HG02798 (cell line): ENCODE data around the gene RC3H2.

Source experiments
- ATAC-seq: cut with Tn5 transposase; IDR thresholded peaks from one replicate; pipeline ENCODE4 v1.9.1; 2021; ENCODE audit warnings: mild to moderate bottlenecking; ENCODE audit not compliant: unreplicated experiment, poor library complexity

RC3H2 gene

DNA sequence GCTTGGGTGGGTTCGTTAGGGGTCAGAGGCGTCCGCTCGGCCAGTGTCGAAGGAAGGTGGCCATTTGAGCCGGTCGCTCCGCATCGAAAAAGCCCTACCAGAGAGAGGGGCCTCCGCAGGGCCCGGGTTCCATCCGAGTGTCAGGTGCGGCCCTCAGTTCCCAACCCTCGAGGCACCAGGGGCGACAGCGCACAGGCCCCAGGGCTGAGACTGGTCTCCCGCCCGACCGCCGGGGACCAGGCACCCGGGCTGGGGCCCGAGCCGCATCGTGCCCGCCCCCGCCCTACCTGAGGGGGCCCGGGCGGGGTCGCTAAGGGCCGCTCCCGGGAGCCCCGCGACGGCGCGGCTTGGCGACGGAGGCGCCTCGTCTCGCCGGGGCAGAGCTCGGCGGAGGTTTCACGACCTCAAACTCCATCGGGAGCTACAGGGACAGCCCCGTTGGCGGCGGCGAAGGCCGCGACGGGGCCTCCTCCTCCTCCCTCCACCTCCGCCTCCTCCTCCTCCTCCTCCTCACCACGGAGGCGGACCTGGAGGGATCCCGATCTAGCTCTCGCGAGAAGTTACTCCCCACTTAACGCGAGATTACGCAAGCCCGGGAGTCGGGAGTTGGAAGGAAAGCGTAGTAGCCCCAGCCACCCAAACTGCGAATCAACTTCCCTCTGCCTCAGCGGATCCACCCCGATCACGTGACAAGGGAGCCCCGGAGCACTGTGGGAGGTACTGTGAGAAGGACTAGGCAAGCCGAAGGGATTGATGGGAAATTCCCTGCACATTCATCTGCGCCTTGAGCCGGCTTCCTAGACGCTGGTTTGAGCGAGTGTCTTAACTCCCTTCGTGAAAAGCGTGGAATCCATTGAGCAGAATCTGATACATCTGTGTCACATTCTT lies at the start of gene RC3H2:
Gene RC3H2, minus strand, starts transcription at position 537 of the 888 bp plus-strand sequence. CDS start 7,850 bp downstream, outside the sequence.
- ATAC-seq = peak; percentile 89

DNA sequence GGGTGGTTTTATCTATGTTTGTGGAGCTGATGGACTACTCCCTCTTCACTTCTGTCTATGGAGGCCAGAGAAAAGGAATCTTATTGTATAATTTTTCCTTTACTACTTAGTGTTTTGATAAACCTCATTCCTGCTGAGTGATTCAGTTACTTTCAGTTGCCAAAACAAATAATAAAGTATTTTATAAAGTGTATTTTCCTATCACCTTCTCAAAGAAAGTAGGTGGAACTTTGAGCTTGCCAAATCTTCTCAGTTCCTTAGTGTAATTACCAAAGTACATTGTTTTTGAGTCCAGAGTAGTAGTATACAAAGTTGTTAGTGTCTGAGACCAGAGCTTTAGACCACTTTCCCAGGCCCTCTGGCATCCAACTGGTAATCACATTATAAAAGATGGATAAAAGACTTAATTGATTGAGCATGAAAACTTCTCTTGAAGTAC lies 49.1 kb upstream of the RC3H2 start:
- no peak for ATAC-seq

DNA sequence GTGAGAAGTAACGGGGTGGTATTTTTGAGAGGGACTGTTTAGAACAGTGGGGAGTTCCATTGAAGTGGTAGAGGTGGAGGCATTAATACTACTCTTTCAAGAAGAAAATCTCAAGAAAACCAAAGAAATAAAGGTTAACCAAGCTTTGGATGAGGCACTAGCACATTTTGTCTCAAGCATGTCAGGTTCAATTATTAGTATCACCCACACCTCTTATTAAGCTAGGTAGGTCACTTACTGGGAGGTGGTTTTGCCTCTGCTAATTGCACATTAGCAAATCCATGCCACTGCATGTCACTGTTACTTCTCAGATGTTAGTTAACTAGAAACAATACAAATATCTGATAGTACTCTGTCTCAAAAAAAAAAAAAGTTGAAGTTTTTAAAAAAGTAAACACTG lies 45.9 kb upstream of the RC3H2 start:
- no peak for ATAC-seq

DNA sequence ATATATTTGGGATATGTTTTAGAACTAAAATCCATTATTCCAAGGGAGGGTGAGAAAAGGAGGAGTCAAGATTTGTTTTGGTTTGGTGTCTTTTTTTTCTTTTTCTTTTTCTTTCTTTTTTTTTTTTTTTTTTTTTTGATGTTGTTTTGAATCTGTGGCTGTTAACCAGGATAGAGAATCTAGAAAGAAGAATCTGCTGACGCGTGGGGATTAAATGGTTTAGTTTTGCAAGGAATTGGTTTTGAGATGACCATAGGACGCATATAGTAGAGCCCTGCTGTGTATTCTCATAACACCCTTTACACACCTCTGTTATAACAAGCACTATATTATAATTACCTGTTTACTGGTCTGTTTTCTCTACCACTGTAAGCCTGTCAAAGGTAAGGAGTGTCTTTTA lies 45.1 kb upstream of the RC3H2 start:
- ATAC-seq = no peak

DNA sequence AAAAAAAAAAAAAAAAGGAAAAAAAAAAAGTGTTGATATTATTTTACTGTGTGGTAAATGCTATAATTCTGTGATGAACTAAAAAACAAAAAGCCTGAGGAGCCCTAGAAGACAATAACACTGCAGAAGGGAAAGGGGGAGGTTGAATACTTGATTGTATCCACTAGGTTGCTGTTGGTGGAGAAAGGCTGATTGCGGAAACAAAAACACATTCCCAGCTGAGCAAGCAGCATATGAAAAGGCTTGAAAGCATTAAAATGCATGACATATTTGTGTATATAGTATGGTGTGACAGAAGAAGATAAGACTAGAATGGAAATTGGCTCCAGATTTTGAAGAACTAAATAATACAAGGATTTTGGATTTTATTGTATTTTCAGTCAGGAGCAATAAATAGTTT lies 44.5 kb upstream of the RC3H2 start:
- ATAC-seq = no peak

DNA sequence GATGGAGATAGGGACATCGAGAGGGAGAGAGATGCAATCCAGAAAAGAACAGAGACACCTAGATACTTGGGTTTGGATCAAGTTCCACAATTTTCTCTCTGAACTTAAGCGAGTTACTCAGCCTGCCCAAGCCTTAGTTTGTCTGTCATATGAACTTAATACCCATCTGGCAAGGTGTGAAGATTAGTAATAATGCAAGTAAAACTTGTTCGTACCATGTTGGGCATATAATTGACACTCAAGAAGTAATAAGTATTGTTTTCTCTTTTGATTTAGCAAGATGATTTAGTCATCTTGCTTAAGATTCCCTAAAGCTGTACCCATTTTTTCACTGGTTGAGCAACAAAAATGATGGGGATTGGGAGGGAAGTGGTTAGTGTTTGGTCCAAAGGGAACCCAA lies 43.2 kb upstream of the RC3H2 start:
- no peak for ATAC-seq

DNA sequence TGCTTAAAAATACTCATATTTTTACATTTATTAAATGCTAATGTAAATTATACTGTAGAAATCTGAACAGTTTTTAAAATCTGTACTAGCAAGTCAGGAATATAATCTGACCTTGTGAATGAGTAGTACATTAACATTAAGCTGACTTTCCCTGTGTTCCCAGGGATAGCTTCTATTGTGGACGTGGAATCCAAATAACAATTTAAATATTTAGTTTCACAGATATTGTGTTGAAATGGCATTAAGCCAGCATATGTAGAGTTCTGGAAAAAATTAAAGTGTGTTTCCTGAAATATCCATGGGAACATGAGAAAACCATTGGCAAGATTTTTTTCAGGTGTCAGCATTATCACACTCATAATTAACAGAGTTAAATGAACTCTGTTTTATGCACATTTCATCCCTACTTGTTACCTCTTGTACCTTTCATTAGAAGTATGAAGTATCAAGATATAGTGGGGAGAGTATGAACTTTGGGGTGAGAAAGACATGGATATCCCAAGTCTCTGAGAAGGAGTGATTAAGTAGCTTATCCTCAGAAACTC lies 41.4 kb upstream of the RC3H2 start:
- ATAC-seq = no peak

GRCh38 chr9:122944960-122945888 lies 40.1 kb upstream of the RC3H2 start:
- ATAC-seq = no peak

DNA sequence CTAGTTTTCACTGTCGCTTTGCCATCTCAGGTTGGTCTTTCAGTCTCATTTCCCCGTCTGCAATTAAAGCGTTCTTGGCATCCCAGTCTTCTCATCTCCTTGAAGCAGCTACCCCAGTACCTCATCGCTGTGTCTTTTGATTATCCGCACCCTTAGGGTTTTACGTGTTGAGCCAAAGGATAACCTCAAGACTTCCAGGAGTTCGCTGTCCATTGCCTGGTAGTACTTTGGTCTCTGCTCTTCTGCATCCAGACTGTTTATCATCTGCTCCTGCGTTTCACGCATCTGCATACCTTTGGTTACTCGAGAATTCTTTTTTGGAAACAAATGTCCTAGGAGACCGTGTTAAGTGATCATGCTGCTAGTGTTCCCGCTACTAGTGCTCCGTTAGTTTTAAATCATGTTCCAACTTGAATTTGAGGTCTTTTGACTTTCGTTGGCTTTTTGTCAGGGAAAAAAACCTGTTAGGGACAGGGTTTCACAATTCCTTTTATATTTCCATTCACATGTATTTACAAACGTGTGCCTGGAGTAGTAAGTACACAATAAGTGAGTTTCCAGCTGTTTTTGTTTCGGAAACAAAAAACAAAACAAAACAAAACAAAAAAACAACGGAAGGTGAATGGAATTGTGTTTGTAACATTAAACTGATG lies 36.5 kb upstream of the RC3H2 start:
- ATAC-seq = no peak

DNA sequence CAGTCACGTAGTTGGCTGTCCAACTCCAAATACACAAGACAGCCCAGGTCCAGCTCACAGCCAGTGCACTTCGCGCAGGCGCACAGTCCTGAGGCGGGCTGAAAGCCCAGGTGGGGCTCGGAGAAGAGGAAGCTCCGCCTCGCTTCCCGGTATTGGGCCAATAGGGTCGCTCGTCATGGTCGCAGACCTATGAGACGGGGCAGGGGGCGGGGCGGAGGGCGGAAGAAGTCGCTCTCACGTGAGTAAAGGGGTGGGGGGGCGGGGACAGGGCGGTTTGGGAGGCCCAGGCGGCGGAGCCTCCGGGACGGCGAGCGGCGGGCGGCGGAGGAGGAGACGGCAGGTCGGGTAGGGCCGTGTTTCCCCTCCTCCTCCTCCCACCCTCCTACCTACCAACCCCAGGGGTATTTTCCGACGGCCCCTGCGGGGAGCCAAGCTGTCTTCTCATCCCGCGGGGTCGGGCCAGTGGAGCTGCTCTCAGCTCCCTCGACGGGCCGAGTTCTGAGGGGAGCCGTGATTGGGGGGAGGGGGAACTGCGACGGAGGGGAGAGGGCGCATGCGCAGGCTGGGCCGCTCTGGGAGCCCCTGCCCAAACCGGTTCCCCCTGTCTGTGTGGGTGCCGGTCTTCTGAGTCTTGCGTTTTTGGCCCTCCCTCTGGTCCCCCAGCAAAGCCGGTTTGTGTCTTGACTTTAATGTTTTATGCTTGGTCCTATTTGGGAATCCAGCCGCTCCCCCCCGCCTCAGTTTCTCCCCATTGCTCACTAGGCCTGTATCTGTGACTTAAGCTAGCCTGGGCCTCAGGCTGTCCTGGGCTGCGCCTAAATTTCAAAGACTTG lies 35.8 kb upstream of the RC3H2 start, which contains the start of gene RABGAP1:
Gene RABGAP1, plus strand, starts transcription at position 272 of the 833 bp plus-strand sequence. CDS start 16,040 bp downstream, outside the sequence.
- ATAC-seq = peak; percentile 99

- ATAC-seq = no peak
These were observed 35.2 kb upstream of the RC3H2 start for GRCh38 chr9:122940454-122940748.

DNA sequence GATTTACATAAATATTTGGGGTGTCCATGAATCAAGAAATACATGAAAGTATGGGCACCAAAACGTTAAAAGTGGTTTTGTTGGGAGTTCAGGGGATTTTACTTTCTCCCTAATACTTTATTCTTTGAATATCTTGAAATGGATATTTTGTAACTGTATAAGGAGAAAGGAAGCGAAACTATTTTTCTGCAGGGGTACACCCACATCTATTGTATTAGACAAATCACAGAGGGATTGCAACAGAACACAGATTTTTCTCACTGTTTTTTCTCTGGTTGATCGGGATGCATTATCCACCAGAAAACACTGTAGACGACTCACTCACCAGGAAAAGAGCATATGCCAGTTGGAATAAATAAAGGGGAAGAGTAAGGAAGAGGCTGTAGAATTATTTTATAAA lies 34.4 kb upstream of the RC3H2 start:
- no peak for ATAC-seq

DNA sequence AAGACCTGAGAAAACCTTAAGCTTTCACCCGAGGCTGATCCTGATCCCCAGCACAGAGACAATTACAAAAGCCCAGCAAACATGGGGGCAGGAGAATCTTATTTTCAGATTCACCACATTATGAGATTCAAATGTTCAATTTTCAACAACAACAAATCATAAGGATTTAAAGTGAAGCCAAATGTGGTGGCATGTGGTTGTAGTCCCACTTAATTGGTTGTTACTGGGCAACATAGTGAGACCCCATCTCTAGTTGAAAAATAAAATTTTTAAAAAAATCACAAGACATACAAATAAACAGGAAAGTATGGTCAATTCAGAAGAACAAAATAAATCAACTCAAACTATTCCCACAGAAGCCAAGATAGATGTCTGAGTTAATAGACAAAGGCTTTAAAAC lies 31.7 kb upstream of the RC3H2 start:
- no peak for ATAC-seq

DNA sequence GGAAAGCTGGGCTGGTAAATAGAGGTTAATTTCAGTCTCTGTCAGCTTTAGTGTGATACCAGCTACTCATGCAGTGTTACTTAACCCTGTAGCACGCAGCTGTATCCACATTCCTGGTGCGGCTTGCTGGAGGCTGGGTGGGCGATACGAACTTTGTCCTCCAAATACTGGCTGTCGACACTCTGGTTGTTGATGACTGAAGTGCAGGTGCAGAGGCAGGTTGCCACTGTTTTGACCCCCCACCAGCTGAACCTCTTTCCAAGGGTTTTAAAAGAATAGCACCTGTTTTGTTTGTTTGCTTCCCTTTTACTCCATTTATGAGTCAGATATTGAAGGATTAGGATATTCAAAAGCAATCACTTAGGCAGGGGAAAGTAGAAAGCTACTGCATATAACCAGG lies 31.3 kb upstream of the RC3H2 start:
- no peak for ATAC-seq

- ATAC-seq = peak; percentile 97
These were observed 26.3 kb upstream of the RC3H2 start, which contains the start of gene ZBTB26 for GRCh38 chr9:122931226-122932121. ZBTB26 (minus strand) TSS chr9:122931512; CDS start chr9:122919934, 11,578 bp downstream.

- ATAC-seq = no peak
These were observed 25.5 kb upstream of the RC3H2 start for GRCh38 chr9:122930541-122931225.

- ATAC-seq = no peak
These were observed 24.7 kb upstream of the RC3H2 start for GRCh38 chr9:122929796-122930354.
